Progenitor cell of endocrine pancreas (in vitro differentiated cells): ENCODE measurements around the gene MRM3. TPM values are rescaled to one million over a fixed set of nuclear protein-coding genes. Genes with fewer than 3 reads are reported as not detected.
"Not testable (repeated sequence)": the region's sequence is repeated elsewhere in the genome, so short reads cannot be mapped to it uniquely, and the experiment has no call there.

ENCODE experiments used
- DNase-seq: peaks from one replicate; pipeline ENCODE4 v3.0.0; 2021; ENCODE audit warnings: low spot score; ENCODE audit not compliant: unreplicated experiment
- H3K27ac Mint-ChIP-seq: 2 replicates; pipeline ENCODE4 v1.8.0; 2021; ENCODE audit warnings: mild to moderate bottlenecking, moderate library complexity, mixed read lengths
- H3K27me3 Mint-ChIP-seq: 2 replicates; pipeline ENCODE4 v1.8.0; 2021; ENCODE audit warnings: mixed read lengths
- H3K36me3 Mint-ChIP-seq: 2 replicates; pipeline ENCODE4 v1.8.0; 2022; ENCODE audit warnings: mixed read lengths; ENCODE audit not compliant: insufficient read depth
- H3K4me1 Mint-ChIP-seq: 2 replicates; pipeline ENCODE4 v1.8.0; 2021; ENCODE audit warnings: low read depth, mixed read lengths
- H3K4me3 Mint-ChIP-seq: 2 replicates; pipeline ENCODE4 v1.8.0; 2021; ENCODE audit warnings: low read depth, mild to moderate bottlenecking, moderate library complexity, mixed read lengths
- H3K9me3 Mint-ChIP-seq: 2 replicates; pipeline ENCODE4 v1.8.0; 2021; ENCODE audit warnings: low read depth, mixed read lengths
- total RNA-seq: library from RNA; stranded (reverse); gene quantifications from 2 replicates; pipeline ENCODE4 v1.2.1, GENCODE V29; 2021
- TF ChIP-seq, protein P1 (sequence below): fragments of 200-600 bp; sonication (generic); IDR thresholded peaks from one replicate; pipeline ENCODE4 v1.5.0; 2021; ENCODE audit warnings: antibody characterized with exemption, mild to moderate bottlenecking; ENCODE audit not compliant: unreplicated experiment

Gene MRM3
- total RNA-seq, 1 donor from 2014 or later, result 14.5 TPM

DNA sequence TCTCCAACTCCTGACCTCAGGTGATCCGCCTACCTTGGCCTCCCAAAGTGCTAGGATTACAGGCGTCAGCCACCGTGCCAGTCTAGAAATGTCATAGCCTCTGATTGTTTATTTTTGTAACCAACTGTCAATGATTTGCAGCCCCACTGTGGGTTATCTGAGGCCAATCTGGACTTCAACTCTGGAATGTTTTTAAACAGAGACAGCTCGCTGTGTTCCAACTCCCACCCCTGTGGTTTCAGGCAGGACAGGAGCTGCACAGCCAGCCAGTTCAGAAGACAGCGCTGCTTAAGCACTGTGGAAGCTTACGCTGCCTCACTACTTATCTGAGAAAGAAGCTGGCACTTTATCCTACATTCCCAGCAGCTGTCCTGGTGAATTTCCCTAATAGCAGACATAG, 19.5 kb downstream of the MRM3 start:
- Mint-ChIP-seq H3K36me3 (peaks cover 2% of the 10 kb centered on the region), H3K9me3 (no peaks in the 10 kb centered on the region), H3K27ac (no peak overlapping the region), H3K27me3 (no peaks in the 10 kb centered on the region), H3K4me1 (no peaks in the 10 kb centered on the region), H3K4me3 (no peak overlapping the region)
- DNase-seq, result no peak
- TF ChIP-seq, protein P1, sequence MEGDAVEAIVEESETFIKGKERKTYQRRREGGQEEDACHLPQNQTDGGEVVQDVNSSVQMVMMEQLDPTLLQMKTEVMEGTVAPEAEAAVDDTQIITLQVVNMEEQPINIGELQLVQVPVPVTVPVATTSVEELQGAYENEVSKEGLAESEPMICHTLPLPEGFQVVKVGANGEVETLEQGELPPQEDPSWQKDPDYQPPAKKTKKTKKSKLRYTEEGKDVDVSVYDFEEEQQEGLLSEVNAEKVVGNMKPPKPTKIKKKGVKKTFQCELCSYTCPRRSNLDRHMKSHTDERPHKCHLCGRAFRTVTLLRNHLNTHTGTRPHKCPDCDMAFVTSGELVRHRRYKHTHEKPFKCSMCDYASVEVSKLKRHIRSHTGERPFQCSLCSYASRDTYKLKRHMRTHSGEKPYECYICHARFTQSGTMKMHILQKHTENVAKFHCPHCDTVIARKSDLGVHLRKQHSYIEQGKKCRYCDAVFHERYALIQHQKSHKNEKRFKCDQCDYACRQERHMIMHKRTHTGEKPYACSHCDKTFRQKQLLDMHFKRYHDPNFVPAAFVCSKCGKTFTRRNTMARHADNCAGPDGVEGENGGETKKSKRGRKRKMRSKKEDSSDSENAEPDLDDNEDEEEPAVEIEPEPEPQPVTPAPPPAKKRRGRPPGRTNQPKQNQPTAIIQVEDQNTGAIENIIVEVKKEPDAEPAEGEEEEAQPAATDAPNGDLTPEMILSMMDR, result no peak

DNA sequence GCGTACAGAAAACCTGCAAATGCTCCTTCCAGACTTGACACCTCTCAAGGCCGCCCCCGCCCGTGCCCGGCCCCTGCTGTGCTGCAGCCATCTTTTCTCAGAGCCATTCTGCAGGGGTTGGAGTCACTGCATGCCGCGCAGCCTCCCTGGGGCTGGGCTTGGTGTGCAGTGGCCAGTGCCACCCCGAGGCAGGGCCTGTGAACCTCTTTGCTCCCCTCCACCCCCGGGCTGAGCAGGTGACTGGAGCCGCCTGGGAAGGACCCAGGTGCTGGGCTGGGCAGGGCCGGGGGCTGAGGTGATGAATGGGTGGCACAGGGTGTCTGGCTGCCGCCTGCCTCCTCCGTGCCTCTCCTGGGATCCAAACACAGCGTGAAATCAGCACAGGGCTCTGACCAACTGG, 20.3 kb downstream of the MRM3 start:
- DNase-seq, result no peak
- Mint-ChIP-seq H3K36me3 (peaks cover 2% of the 10 kb centered on the region), H3K4me3 (no peak overlapping the region), H3K27me3 (no peaks in the 10 kb centered on the region), H3K4me1 (no peaks in the 10 kb centered on the region), H3K27ac (no peak overlapping the region), H3K9me3 (no peaks in the 10 kb centered on the region)
- TF ChIP-seq, protein P1, result no peak

DNA sequence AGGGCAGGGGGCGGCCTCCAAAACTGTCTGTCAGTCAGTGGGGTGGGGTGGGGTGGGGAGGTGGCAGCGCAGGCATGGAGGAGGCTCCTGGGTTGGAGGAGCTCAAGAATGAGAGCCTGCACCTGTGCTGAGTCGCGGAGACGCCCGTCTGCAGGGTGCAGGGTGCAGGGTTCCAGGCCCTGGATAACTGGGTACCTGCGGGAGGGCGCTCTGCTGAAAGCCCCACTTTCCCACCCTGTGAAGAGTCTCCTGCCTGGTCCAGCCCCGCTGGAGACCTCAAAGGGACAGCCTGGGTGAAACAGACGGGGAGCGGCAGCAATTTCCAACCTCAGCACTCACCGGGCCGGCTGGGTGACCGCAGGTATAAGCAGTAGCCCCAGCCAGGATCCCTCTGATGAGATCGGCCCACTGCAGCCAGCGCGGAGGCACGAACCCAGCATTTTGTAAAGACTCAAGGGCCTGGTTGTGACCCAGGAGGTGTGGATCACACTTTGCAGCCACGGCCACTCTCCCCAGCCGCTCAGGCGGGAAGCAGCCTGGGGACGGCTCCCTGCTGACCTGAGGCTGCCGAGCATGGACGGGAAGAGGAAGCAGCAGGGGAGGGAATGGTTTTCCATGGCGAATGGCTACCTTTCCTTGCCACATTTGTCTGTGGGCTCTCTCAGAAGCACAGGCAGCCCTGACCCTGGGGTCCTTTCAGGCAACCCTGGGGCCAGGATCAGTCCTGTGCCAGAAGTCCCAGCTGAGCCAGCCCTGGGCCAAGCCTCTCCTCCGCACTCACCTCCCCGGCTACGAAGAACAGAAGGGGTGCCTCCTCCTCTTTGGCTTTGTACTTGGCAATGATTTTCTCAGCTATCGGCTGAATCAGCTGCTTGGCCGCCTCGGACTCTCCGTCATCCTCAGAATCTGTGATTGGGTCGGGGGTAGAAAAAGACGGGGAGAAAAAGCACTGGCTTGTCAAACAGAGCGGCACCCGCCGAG, 21.0 kb downstream of the MRM3 start:
- H3K27me3 Mint-ChIP-seq, result no peaks in the 10 kb centered on the region
- no peaks in the 10 kb centered on the region for H3K9me3 Mint-ChIP-seq
- H3K27ac Mint-ChIP-seq, result no peak overlapping the region
- no peaks in the 10 kb centered on the region for H3K4me1 Mint-ChIP-seq
- DNase-seq, result no peak
- H3K4me3 Mint-ChIP-seq, result no peak overlapping the region
- H3K36me3 Mint-ChIP-seq, result peaks cover 2% of the 10 kb centered on the region
- TF ChIP-seq, protein P1, result no peak

DNA sequence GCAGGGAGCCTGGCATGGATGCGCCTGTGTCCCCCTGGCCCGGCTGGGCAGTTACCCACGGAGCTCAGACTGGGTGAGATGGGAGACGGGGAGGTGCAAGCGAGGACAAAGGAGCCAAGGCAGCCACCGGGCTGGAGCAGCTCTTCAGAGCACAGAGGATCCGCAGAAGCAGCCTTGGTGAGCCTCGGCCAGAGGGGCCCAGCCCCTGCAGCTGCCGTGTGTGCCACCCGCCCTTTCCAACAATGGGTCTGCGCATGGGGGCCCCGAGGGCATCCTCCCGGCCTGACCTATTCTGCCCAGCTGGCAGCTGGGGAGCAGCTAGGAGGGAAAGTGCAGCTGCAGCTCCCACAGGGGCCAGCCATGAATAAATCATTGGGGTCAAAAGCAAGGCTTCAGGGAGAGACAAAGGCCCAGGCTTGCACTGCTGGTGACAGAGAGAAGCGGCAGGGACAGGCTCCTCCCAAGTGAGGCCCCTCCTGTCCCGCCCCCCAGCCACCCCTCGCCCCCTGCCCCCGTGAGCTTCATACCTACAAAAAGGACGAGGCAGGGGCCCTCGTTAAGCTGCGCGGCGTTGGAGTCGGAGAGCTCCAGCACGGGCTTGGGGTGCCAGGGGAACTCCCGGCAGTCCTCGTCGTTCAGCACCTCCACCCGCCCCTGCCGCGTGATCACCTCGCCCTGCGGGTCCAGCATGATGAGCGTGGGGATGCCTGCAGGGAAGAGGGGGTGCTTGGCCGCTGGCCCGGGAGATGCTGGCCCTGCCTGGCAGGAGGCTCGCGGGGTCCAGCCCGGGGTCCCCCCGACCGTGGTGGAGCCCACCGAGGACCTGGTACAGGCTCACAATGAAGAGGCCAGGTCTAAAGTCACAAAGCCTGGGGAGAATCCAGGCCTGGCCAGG, 22.6 kb downstream of the MRM3 start:
- Mint-ChIP-seq H3K4me1 (no peaks in the 10 kb centered on the region), H3K27me3 (no peaks in the 10 kb centered on the region), H3K36me3 (peaks cover 6% of the 10 kb centered on the region), H3K4me3 (no peak overlapping the region), H3K9me3 (no peaks in the 10 kb centered on the region), H3K27ac (no peak overlapping the region)
- TF ChIP-seq, protein P1, result no peak
- DNase-seq, result no peak

DNA sequence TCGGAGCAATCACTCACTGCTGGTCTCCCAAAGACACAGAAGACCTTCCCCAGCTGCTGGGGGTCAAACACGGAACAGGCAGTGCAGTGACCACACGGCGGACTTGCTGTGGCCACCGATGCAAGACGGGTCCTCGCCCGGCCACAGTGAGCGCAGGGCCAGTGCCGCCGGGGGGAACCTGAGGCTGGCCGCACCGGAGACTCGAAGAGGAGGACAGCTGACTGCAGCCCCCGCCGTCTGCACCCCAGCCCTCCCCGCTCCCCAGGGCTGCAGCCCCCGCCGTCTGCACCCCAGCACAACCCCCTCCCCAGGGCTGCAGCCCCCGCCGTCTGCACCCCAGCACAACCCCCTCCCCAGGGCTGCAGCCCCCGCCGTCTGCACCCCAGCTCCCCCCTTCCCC, 23.7 kb downstream of the MRM3 start:
- H3K4me3 Mint-ChIP-seq, H3K9me3 Mint-ChIP-seq, H3K27me3 Mint-ChIP-seq, H3K36me3 Mint-ChIP-seq, DNase-seq, H3K27ac Mint-ChIP-seq, H3K4me1 Mint-ChIP-seq: not testable (repeated sequence)
